ENCODE data around the gene MAMLD1. TPM values are rescaled to one million over a fixed set of nuclear protein-coding genes. Genes with fewer than 3 reads are reported as not detected.

MAMLD1 gene
- total and polyA plus RNA-seq, 12 donors = 1.4 to 11.2 (median 6.5) TPM

- H3K4me3 ChIP-seq = no peak overlapping the region
- no peak for DNase-seq
- H3K27ac ChIP-seq = no peak overlapping the region
- intact Hi-C loops (cut with DNase I) = no loop called here
- H3K9me3 ChIP-seq (replicated peaks in 1 of 3) = no peaks in the 10 kb centered on the region
- WGBS, 4 donors = 58 to 96% (median 71%) methylated on average over 3 of the region's 3 CpGs
- TF ChIP-seq POLR2A (IDR thresholded peaks at IDR 0.05) = no peak
- no peak for TF ChIP-seq CTCF (IDR thresholded peaks at IDR 0.05)
- H3K4me1 ChIP-seq (replicated peaks in 1 of 2) = peaks cover 0 to 10% of the 10 kb centered on the region in 2 donors
- no peaks in the 10 kb centered on the region for H3K36me3 ChIP-seq (replicated peaks in 1 of 2)
- no peaks in the 10 kb centered on the region for H3K27me3 ChIP-seq
Observed at GRCh38 chrX:150502091-150502490, 139.0 kb downstream of the MAMLD1 start.

- H3K36me3 ChIP-seq (replicated peaks in 1 of 2) = no peaks in the 10 kb centered on the region
- DNase-seq = no peak
- H3K27me3 ChIP-seq = no peaks in the 10 kb centered on the region
- H3K4me3 ChIP-seq = no peak overlapping the region
- no peak for TF ChIP-seq CTCF (IDR thresholded peaks at IDR 0.05)
- no peak for TF ChIP-seq POLR2A (IDR thresholded peaks at IDR 0.05)
- intact Hi-C loops (cut with DNase I) = no loop called here
- 82 to 100% (median 93%) methylated on average over 2 to 19 of the region's 19 CpGs for WGBS, 4 donors
- H3K4me1 ChIP-seq (replicated peaks in 1 of 2) = peaks cover 6 to 14% of the 10 kb centered on the region in 2 donors
- H3K27ac ChIP-seq = peak overlapping the region in 1 of 5 donors; percentile 58
- H3K9me3 ChIP-seq (replicated peaks in 1 of 3) = no peaks in the 10 kb centered on the region
Observed at GRCh38 chrX:150502979-150503897, 140.1 kb downstream of the MAMLD1 start.

GRCh38 chrX:150503898-150504219, 140.7 kb downstream of the MAMLD1 start:
- no peak for DNase-seq
- 68 to 98% (median 84%) methylated on average over 2 to 5 of the region's 5 CpGs for WGBS, 4 donors
- no peaks in the 10 kb centered on the region for H3K36me3 ChIP-seq (replicated peaks in 1 of 2)
- intact Hi-C loops (cut with DNase I) = no loop called here
- peaks cover 7 to 14% of the 10 kb centered on the region in 2 donors for H3K4me1 ChIP-seq (replicated peaks in 1 of 2)
- no peaks in the 10 kb centered on the region for H3K27me3 ChIP-seq
- H3K27ac ChIP-seq = peak overlapping the region in 1 of 5 donors; percentile 58
- no peaks in the 10 kb centered on the region for H3K9me3 ChIP-seq (replicated peaks in 1 of 3)
- no peak overlapping the region for H3K4me3 ChIP-seq
- TF ChIP-seq CTCF (IDR thresholded peaks at IDR 0.05) (no peak), POLR2A (IDR thresholded peaks at IDR 0.05) (no peak)

GRCh38 chrX:150504397-150505182, 141.5 kb downstream of the MAMLD1 start:
- peaks cover 7 to 14% of the 10 kb centered on the region in 2 donors for H3K4me1 ChIP-seq (replicated peaks in 1 of 2)
- 28 to 63% (median 32%) methylated on average over 9 of the region's 9 CpGs for WGBS, 4 donors
- no peak overlapping the region for H3K4me3 ChIP-seq
- peak overlapping the region in 3 of 5 donors; percentile 51 to 58 (median 54) for H3K27ac ChIP-seq
- no peaks in the 10 kb centered on the region for H3K9me3 ChIP-seq (replicated peaks in 1 of 3)
- H3K27me3 ChIP-seq = no peaks in the 10 kb centered on the region
- DNase-seq = peak in 6 of 7 donors; percentile 29 to 59 (median 40)
- TF ChIP-seq CTCF (IDR thresholded peaks at IDR 0.05) (peak in 4 of 6 experiments; percentile 23 to 31 (median 24)), POLR2A (IDR thresholded peaks at IDR 0.05) (no peak)
- intact Hi-C loops (cut with DNase I) = loop anchor here in 1 of 2 donors (5.0 kb wide), 1 partner anchor 213 kb away; no protein-coding TSS in a partner anchor
- H3K36me3 ChIP-seq (replicated peaks in 1 of 2) = no peaks in the 10 kb centered on the region
